Measurements from ENCODE around the gene FHOD3.

- no peak for TF ChIP-seq CTCF (conservative IDR thresholded peaks at IDR 0.05; ENCODE audit: low read depth, low read length)
- no peak for TF ChIP-seq EZH2 (IDR thresholded peaks at IDR 0.05; ENCODE audit: low read length, unreplicated experiment)
Observed at GRCh38 chr18:36643061-36643460, 345.5 kb downstream of the FHOD3 start.
